Trophoblast cell (in vitro differentiated cells and primary cell): ENCODE data around the gene STAT5A.

ENCODE experiments used
- DNase-seq, 2 donors: peaks; one replicate each; pipeline ENCODE4 v3.0.0-alpha.2; 2016
- H2AFZ ChIP-seq: 2 replicates; pipeline ENCODE4 v1.6.1; 2013; ENCODE audit warnings: low read length, moderate library complexity, mild to moderate bottlenecking; ENCODE audit not compliant: insufficient read depth, poor library complexity
- H2AK5ac ChIP-seq: 2 replicates; pipeline ENCODE4 v1.6.1; 2013; ENCODE audit warnings: mild to moderate bottlenecking, low read length
- H2BK120ac ChIP-seq: 2 replicates; pipeline ENCODE4 v1.6.1; 2013; ENCODE audit warnings: low read length, mild to moderate bottlenecking, moderate library complexity; ENCODE audit not compliant: insufficient read depth, poor library complexity
- H2BK12ac ChIP-seq: 2 replicates; pipeline ENCODE4 v1.6.1; 2013; ENCODE audit warnings: mild to moderate bottlenecking, low read length, moderate library complexity
- H2BK5ac ChIP-seq: 2 replicates; pipeline ENCODE4 v1.6.1; 2013; ENCODE audit warnings: low read length, low read depth, moderate library complexity, mild to moderate bottlenecking; ENCODE audit not compliant: poor library complexity
- H3K14ac ChIP-seq: 2 replicates; pipeline ENCODE4 v1.6.1; 2013; ENCODE audit warnings: mild to moderate bottlenecking, low read length
- H3K18ac ChIP-seq: 2 replicates; pipeline ENCODE4 v1.6.1; 2013; ENCODE audit warnings: mild to moderate bottlenecking, low read length
- H3K23ac ChIP-seq: 2 replicates; pipeline ENCODE4 v1.6.1; 2013; ENCODE audit warnings: low read length
- H3K27ac ChIP-seq: 2 replicates; pipeline ENCODE4 v1.5.1; 2013; ENCODE audit warnings: low read depth, mild to moderate bottlenecking, inconsistent platforms, low read length, moderate library complexity
- H3K27me3 ChIP-seq: 2 replicates; pipeline ENCODE4 v1.6.1; 2013; ENCODE audit warnings: inconsistent platforms, mild to moderate bottlenecking, low read length, moderate library complexity; ENCODE audit not compliant: insufficient read depth
- H3K36me3 ChIP-seq, 2 experiments: 1 replicate in 1 of 2; 2 replicates in 1 of 2; pipeline ENCODE4 v1.6.1; 2013; ENCODE audit warnings: low read length in 2 of 2, mild to moderate bottlenecking in 2 of 2, moderate library complexity in 1 of 2; ENCODE audit not compliant: insufficient read depth in 2 of 2, control insufficient read depth in 1 of 2
- H3K4ac ChIP-seq: 2 replicates; pipeline ENCODE4 v1.6.1; 2013; ENCODE audit warnings: low read depth, mild to moderate bottlenecking, low read length, moderate library complexity
- H3K4me1 ChIP-seq, 2 experiments: 1 replicate in 1 of 2; 2 replicates in 1 of 2; pipeline ENCODE4 v1.6.1; 2013; ENCODE audit warnings: low read length in 2 of 2, mild to moderate bottlenecking in 2 of 2, moderate library complexity in 1 of 2; ENCODE audit not compliant: insufficient read depth in 2 of 2, control insufficient read depth in 1 of 2
- H3K4me2 ChIP-seq: 2 replicates; pipeline ENCODE4 v1.6.1; 2013; ENCODE audit warnings: inconsistent platforms, mild to moderate bottlenecking, low read length, moderate library complexity
- H3K4me3 ChIP-seq: 2 replicates; pipeline ENCODE4 v1.5.1; 2013; ENCODE audit warnings: mild to moderate bottlenecking, low read depth, low read length, inconsistent platforms
- H3K79me1 ChIP-seq: one replicate; pipeline ENCODE4 v1.6.1; 2013; ENCODE audit warnings: low read length
- H3K79me2 ChIP-seq: 2 replicates; pipeline ENCODE4 v1.6.1; 2013; ENCODE audit warnings: low read length, mild to moderate bottlenecking; ENCODE audit not compliant: control insufficient read depth, insufficient read depth, poor library complexity
- H3K9ac ChIP-seq: 2 replicates; pipeline ENCODE4 v1.6.1; 2013; ENCODE audit warnings: mild to moderate bottlenecking, low read length
- H3K9me3 ChIP-seq: 2 replicates; pipeline ENCODE4 v1.6.1; 2013; ENCODE audit warnings: low read depth, mild to moderate bottlenecking, control low read depth, inconsistent platforms, low read length; ENCODE audit not compliant: insufficient read depth
- H4K12ac ChIP-seq: 2 replicates; pipeline ENCODE4 v1.6.1; 2013; ENCODE audit warnings: low read depth, mild to moderate bottlenecking, low read length, moderate library complexity
- H4K8ac ChIP-seq: 2 replicates; pipeline ENCODE4 v1.6.1; 2013; ENCODE audit warnings: low read depth, mild to moderate bottlenecking, low read length, moderate library complexity
- H4K91ac ChIP-seq: one replicate; pipeline ENCODE4 v1.6.1; 2013; ENCODE audit warnings: low read depth, mild to moderate bottlenecking, low read length, moderate library complexity
- WGBS: extraction: QIAGEN DNeasy Blood & Tissue Kit; methylation state at CpG from one replicate; pipeline ENCODE4 v1.1.7; 2013; ENCODE audit warnings: missing lambda C conversion rate; ENCODE audit not compliant: insufficient read length, insufficient coverage; ENCODE audit errors: extremely low coverage; 5-methylcytosine and 5-hydroxymethylcytosine counted together

Gene STAT5A

DNA sequence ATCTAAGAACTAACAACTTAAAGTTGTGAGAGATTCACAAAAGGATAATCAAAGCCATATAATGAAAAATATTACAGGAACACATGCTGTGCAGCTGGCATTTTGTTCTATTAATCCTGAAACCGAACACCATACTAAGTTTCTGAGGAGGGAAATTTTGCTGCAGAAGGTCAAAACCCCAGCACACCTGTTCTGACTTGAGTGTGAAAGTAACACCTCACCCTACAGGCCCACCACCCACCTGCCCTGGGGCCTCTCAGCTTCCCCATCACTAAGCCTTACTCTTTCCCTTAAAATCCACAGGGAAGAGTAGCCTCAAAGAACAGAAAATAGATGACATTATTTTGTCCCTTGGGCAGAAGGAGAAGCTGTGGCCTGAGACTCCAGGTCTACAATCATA lies 44.8 kb downstream of the STAT5A start:
- H2BK5ac ChIP-seq: no peak overlapping the region
- no peaks in the 10 kb centered on the region for H3K27me3 ChIP-seq
- no peak overlapping the region for H3K4ac ChIP-seq
- H3K36me3 ChIP-seq: peaks cover 29 to 32% of the 10 kb centered on the region in 2 experiments
- H2BK120ac ChIP-seq: no peak overlapping the region
- WGBS: no CpG with 5 or more reads among the region's 1 CpG
- H3K27ac ChIP-seq: no peak overlapping the region
- H3K14ac ChIP-seq: no peak overlapping the region
- H3K9ac ChIP-seq: no peak overlapping the region
- no peak overlapping the region for H3K4me3 ChIP-seq
- H2AK5ac ChIP-seq: no peak overlapping the region
- no peak for DNase-seq
- H3K18ac ChIP-seq: no peak overlapping the region
- no peak overlapping the region for H3K23ac ChIP-seq
- H3K79me1 ChIP-seq: no peaks in the 10 kb centered on the region
- H3K4me2 ChIP-seq: no peak overlapping the region
- H3K79me2 ChIP-seq: no peaks in the 10 kb centered on the region
- H4K8ac ChIP-seq: no peak overlapping the region
- H2AFZ ChIP-seq: no peak overlapping the region
- H4K12ac ChIP-seq: no peak overlapping the region
- no peak overlapping the region for H2BK12ac ChIP-seq
- no peak overlapping the region for H4K91ac ChIP-seq
- H3K4me1 ChIP-seq: peaks cover 0 to 2% of the 10 kb centered on the region in 2 experiments
- no peaks in the 10 kb centered on the region for H3K9me3 ChIP-seq

DNA sequence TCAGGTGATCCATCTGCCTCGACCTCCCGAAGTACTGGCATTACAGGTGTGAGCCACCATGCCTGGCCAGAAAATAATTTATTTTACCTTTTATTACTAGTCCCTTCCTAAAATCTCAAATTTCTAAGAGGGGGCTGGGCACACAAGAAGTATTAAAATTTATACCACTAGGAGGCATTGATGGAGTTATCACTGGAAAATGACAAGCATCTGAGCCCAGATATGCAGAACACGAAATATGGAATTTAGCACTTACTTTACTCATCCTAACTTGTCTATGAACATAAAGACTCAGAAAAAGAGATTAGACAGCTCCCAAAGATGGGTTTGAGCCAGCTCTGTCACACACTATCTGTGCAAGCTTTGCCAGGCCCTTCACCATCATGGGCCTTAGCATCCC lies 46.4 kb downstream of the STAT5A start:
- H3K9ac ChIP-seq: no peak overlapping the region
- H3K14ac ChIP-seq: no peak overlapping the region
- no peak overlapping the region for H2BK5ac ChIP-seq
- H3K9me3 ChIP-seq: no peaks in the 10 kb centered on the region
- no peak overlapping the region for H4K8ac ChIP-seq
- no peak overlapping the region for H3K23ac ChIP-seq
- H2AFZ ChIP-seq: no peak overlapping the region
- H3K79me1 ChIP-seq: no peaks in the 10 kb centered on the region
- no peak overlapping the region for H3K4me2 ChIP-seq
- H3K18ac ChIP-seq: no peak overlapping the region
- no peak overlapping the region for H3K4ac ChIP-seq
- no peak overlapping the region for H2BK120ac ChIP-seq
- H2BK12ac ChIP-seq: no peak overlapping the region
- no peak for DNase-seq
- WGBS: no CpG with 5 or more reads among the region's 3 CpGs
- no peak overlapping the region for H4K12ac ChIP-seq
- no peaks in the 10 kb centered on the region for H3K27me3 ChIP-seq
- no peaks in the 10 kb centered on the region for H3K4me1 ChIP-seq
- no peak overlapping the region for H3K4me3 ChIP-seq
- peaks cover 35 to 38% of the 10 kb centered on the region in 2 experiments for H3K36me3 ChIP-seq
- H2AK5ac ChIP-seq: no peak overlapping the region
- H4K91ac ChIP-seq: no peak overlapping the region
- no peaks in the 10 kb centered on the region for H3K79me2 ChIP-seq
- no peak overlapping the region for H3K27ac ChIP-seq

DNA sequence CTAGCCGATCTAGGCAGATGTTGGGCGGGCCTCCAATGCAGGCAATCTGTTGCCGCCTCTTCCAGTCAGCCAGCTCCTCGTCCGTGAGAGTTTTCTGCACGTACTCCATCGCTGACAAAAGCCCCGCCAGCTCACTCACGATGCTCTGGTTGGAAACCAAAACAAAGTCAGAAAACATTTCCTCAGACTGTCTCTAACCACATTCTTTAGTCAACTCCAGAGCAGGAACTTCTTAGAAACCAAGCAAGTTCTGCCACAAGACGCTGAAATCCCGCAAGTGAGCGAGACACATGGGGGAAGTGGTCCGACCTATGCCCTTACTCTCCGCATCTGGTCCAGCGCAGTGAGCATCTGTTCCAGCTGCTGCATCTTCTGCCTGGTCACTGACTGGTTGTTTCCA lies 49.1 kb downstream of the STAT5A start:
- Histone ChIP-seq H3K4me3 (no peak overlapping the region), H2BK120ac (no peak overlapping the region), H3K18ac (no peak overlapping the region), H3K4me1 (no peaks in the 10 kb centered on the region), H4K8ac (no peak overlapping the region), H2AFZ (no peak overlapping the region), H3K79me1 (no peaks in the 10 kb centered on the region), H3K23ac (no peak overlapping the region), H2BK5ac (no peak overlapping the region), H3K4ac (no peak overlapping the region), H3K14ac (no peak overlapping the region), H3K36me3 (peaks cover 30 to 38% of the 10 kb centered on the region in 2 experiments), H4K91ac (no peak overlapping the region), H3K27ac (no peak overlapping the region), H3K9ac (no peak overlapping the region), H3K9me3 (no peaks in the 10 kb centered on the region), H2BK12ac (no peak overlapping the region), H3K79me2 (no peaks in the 10 kb centered on the region), H3K4me2 (no peak overlapping the region), H2AK5ac (no peak overlapping the region), H3K27me3 (no peaks in the 10 kb centered on the region), H4K12ac (no peak overlapping the region)
- no CpG with 5 or more reads among the region's 15 CpGs for WGBS
- DNase-seq: peak; percentile 77 to 90

DNA sequence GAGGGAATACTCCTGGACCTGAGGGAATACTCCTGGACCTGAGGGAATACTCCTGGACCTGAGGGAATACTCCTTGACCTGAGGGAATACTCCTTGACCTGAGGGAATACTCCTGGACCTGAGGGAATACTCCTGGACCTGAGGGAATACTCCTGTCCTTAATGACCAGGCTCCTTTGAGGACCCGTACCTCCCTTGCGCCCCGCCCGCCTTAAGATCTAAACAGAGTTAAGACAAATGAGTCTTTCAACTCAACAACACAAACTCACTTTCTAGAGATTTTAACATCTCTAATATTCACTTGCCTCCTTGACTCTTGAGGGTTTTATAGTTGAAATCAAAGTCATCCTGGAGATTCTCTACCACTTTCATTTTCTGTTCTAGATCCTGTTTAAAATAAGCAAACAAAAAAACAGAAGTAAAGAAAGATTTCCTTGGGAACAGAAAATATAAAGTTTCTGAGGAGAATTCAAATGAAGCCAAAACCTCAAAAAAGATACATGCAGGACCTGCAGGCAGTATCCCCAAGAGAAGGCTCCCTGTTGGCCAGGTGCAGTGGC lies 50.2 kb downstream of the STAT5A start:
- Histone ChIP-seq H3K4me2 (no peak overlapping the region), H3K27ac (no peak overlapping the region), H3K9ac (no peak overlapping the region), H3K36me3 (peaks cover 22 to 31% of the 10 kb centered on the region in 2 experiments), H3K4me1 (no peaks in the 10 kb centered on the region), H4K91ac (no peak overlapping the region), H3K23ac (no peak overlapping the region), H3K18ac (no peak overlapping the region), H3K9me3 (no peaks in the 10 kb centered on the region), H2AFZ (no peak overlapping the region), H2AK5ac (no peak overlapping the region), H3K4me3 (no peak overlapping the region), H2BK12ac (no peak overlapping the region), H2BK120ac (no peak overlapping the region), H2BK5ac (no peak overlapping the region), H4K8ac (no peak overlapping the region), H3K27me3 (no peaks in the 10 kb centered on the region), H3K79me2 (no peaks in the 10 kb centered on the region), H4K12ac (no peak overlapping the region), H3K79me1 (no peaks in the 10 kb centered on the region), H3K14ac (no peak overlapping the region), H3K4ac (no peak overlapping the region)
- no peak for DNase-seq
- no CpG with 5 or more reads among the region's 4 CpGs for WGBS
